ENCODE data around the gene MRM2.

Gene MRM2

DNA sequence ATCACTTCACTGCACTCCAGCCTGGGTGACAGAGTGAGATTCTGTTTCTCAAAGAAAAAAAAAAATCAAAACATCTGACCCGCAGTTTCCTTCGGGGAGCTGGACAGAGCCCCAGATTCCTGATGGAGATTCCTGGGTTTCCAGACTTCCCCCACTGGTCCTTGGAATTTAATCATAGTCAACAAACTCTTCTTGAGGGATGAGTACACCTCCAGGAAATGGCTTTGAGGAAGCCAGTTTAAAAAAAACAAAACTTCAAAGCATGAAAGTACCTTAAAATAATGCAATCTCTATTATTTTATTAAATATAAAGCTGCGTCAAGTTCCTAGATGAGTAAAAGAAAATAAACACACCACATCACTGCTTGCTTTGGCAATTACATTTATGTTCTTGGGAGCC, 8.1 kb downstream of the MRM2 start:
- H3K27ac ChIP-seq, result peak overlapping the region; percentile 75
- ChIA-PET POLR2A (ENCODE audit: low non-redundant PET) (interaction anchor here (0.6 kb wide), 1 partner anchor 120 kb away, joined by 3 read pairs; no protein-coding TSS in a partner anchor), CTCF (no interaction called here)
- no peak for DNase-seq (ENCODE audit: low spot score)
- no peak for TF ChIP-seq CTCF (conservative IDR thresholded peaks at IDR 0.05; ENCODE audit: low read depth)

GRCh38 chr7:2232766-2233520, 9.1 kb downstream of the MRM2 start, which contains the start of gene MAD1L1:
Gene MAD1L1 (minus strand): TSS chr7:2232945. CDS start chr7:2230133, 2,812 bp downstream.
- no peak for TF ChIP-seq CTCF (conservative IDR thresholded peaks at IDR 0.05; ENCODE audit: low read depth)
- POLR2A ChIA-PET (ENCODE audit: low non-redundant PET), result interaction anchor here (1.0 kb wide), 1 partner anchor 77 kb away, joined by 4 read pairs; no protein-coding TSS in a partner anchor
- CTCF ChIA-PET, result interaction anchor here (1.0 kb wide), 1 partner anchor 123 kb away, joined by 3 read pairs; no protein-coding TSS in a partner anchor
- peak within 1 kb of the TSS; percentile 75 for H3K27ac ChIP-seq
- peak; percentile 91 for DNase-seq (ENCODE audit: low spot score)

GRCh38 chr7:2231992-2232765, 9.8 kb downstream of the MRM2 start:
- no peak for TF ChIP-seq CTCF (conservative IDR thresholded peaks at IDR 0.05; ENCODE audit: low read depth)
- peak overlapping the region; percentile 75 for H3K27ac ChIP-seq
- CTCF ChIA-PET, result interaction anchor here (0.6 to 1.0 kb wide), 2 partner anchors 38 to 124 kb away, joined by 3 to 4 read pairs; no protein-coding TSS in a partner anchor

DNA sequence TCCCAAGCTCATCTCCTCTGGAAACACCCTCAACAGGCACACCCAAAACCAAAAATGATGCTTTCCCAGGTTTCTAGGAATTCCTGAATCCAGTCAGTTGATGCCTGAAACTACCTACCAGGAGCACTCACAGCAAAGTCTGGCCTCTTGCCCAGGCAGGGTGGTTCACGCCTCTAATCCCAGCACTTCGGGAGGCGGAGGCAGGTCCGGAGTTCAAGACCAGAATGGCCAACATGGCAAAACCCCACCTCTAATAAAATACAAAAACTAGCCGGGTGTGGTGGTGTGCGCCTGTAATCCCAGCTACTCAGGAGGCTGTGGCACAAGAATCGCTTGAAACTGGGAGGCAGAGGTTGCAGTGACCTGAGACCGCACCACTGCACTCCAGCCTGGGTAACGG, 11.1 kb downstream of the MRM2 start:
- DNase-seq (ENCODE audit: low spot score), result no peak
- peak overlapping the region; percentile 10; the same call in 1 of the 2 replicates for H3K27ac ChIP-seq
- POLR2A ChIA-PET (ENCODE audit: low non-redundant PET), result no interaction called here
- no peak for TF ChIP-seq CTCF (conservative IDR thresholded peaks at IDR 0.05; ENCODE audit: low read depth)
- CTCF ChIA-PET, result interaction anchor here (0.6 kb wide), 1 partner anchor 1094 kb away, joined by 7 read pairs; no protein-coding TSS in a partner anchor

More at GRCh38 chr7:2231992-2232765, 9.8 kb downstream of the MRM2 start:
- POLR2A ChIA-PET (ENCODE audit: low non-redundant PET), result interaction anchor here (1.0 kb wide), 1 partner anchor 78 kb away, joined by 4 read pairs; no protein-coding TSS in a partner anchor
- DNase-seq (ENCODE audit: low spot score), result no peak

- CTCF ChIA-PET, result interaction anchor here (0.5 kb wide), 1 partner anchor 32 kb away, joined by 3 read pairs; no protein-coding TSS in a partner anchor
- peak overlapping the region; percentile 10 for H3K27ac ChIP-seq
- no peak for DNase-seq (ENCODE audit: low spot score)
- TF ChIP-seq CTCF (conservative IDR thresholded peaks at IDR 0.05; ENCODE audit: low read depth), result no peak
- POLR2A ChIA-PET (ENCODE audit: low non-redundant PET), result no interaction called here
These were observed 11.8 kb downstream of the MRM2 start for GRCh38 chr7:2230226-2230625.

- POLR2A ChIA-PET (ENCODE audit: low non-redundant PET), result no interaction called here
- no peak for DNase-seq (ENCODE audit: low spot score)
- TF ChIP-seq CTCF (conservative IDR thresholded peaks at IDR 0.05; ENCODE audit: low read depth), result no peak
These were observed 12.5 kb downstream of the MRM2 start for GRCh38 chr7:2229467-2229866.

More at GRCh38 chr7:2229467-2229866, 12.5 kb downstream of the MRM2 start:
- peak overlapping the region; percentile 10 for H3K27ac ChIP-seq
- CTCF ChIA-PET, result no interaction called here

All from RWPE1 (cell line).